Stimulated activated effector memory CD8-positive, alpha-beta T cell treated with anti-CD3 and anti-CD28 coated beads, Interleukin-12 subunit alpha, Interleukin-12 subunit beta, amount 100 ng/mL, for 72 hours (primary cell): ENCODE results near the gene CCL13.

Source experiments
- ATAC-seq: fragments of 150-1000 bp; cut with Tn5 transposase; 2 replicates; pipeline ENCODE4 v1.10.0; 2021
- DNase-seq, 2 donors: peaks; one replicate each; pipeline ENCODE4 v3.0.0; 2021 to 2022; ENCODE audit warnings: low spot score in 2 of 2
- H3K27ac Mint-ChIP-seq: one replicate; pipeline ENCODE4 v1.8.0; 2022; ENCODE audit warnings: mild to moderate bottlenecking, mixed read lengths
- H3K36me3 Mint-ChIP-seq: one replicate; pipeline ENCODE4 v1.8.0; 2022; ENCODE audit warnings: mild to moderate bottlenecking, mixed read lengths
- H3K4me1 Mint-ChIP-seq: one replicate; pipeline ENCODE4 v1.8.0; 2022; ENCODE audit warnings: mixed read lengths
- H3K4me3 Mint-ChIP-seq: one replicate; pipeline ENCODE4 v1.8.0; 2022; ENCODE audit warnings: mild to moderate bottlenecking, mixed read lengths
- H3K9me3 Mint-ChIP-seq: one replicate; pipeline ENCODE4 v1.8.0; 2022; ENCODE audit warnings: mixed read lengths

The CCL13 gene

GRCh38 chr17:34387566-34387965 lies 31.3 kb downstream of the CCL13 start:
- Mint-ChIP-seq H3K36me3 (no peaks in the 10 kb centered on the region), H3K27ac (peak overlapping the region; percentile 61), H3K4me1 (peaks cover 45% of the 10 kb centered on the region), H3K4me3 (peak overlapping the region; percentile 25), H3K9me3 (no peaks in the 10 kb centered on the region)
- DNase-seq = no peak
- ATAC-seq = no peak

- Mint-ChIP-seq H3K9me3 (no peaks in the 10 kb centered on the region), H3K4me3 (peak overlapping the region; percentile 7), H3K36me3 (no peaks in the 10 kb centered on the region), H3K4me1 (peaks cover 35% of the 10 kb centered on the region), H3K27ac (no peak overlapping the region)
- no peak for DNase-seq
- ATAC-seq = peak; percentile 61
These were observed 33.0 kb downstream of the CCL13 start for GRCh38 chr17:34389126-34389750.

GRCh38 chr17:34390649-34391048 lies 34.4 kb downstream of the CCL13 start:
- Mint-ChIP-seq H3K27ac (no peak overlapping the region), H3K9me3 (no peaks in the 10 kb centered on the region), H3K4me1 (peaks cover 27% of the 10 kb centered on the region), H3K4me3 (no peak overlapping the region), H3K36me3 (no peaks in the 10 kb centered on the region)
- DNase-seq (no peak), ATAC-seq (no peak)

- DNase-seq (no peak), ATAC-seq (no peak)
- Mint-ChIP-seq H3K4me1 (peaks cover 22% of the 10 kb centered on the region), H3K36me3 (no peaks in the 10 kb centered on the region), H3K9me3 (no peaks in the 10 kb centered on the region), H3K4me3 (no peak overlapping the region), H3K27ac (no peak overlapping the region)
These were observed 35.0 kb downstream of the CCL13 start for GRCh38 chr17:34391241-34391640.

- H3K9me3 Mint-ChIP-seq = no peaks in the 10 kb centered on the region
- no peak for ATAC-seq
- H3K4me3 Mint-ChIP-seq = no peak overlapping the region
- no peak for DNase-seq
- no peaks in the 10 kb centered on the region for H3K36me3 Mint-ChIP-seq
- no peak overlapping the region for H3K27ac Mint-ChIP-seq
- H3K4me1 Mint-ChIP-seq = peaks cover 16% of the 10 kb centered on the region
These were observed 37.1 kb downstream of the CCL13 start for GRCh38 chr17:34393401-34393800.

- H3K4me3 Mint-ChIP-seq = no peak overlapping the region
- no peak for ATAC-seq
- no peaks in the 10 kb centered on the region for H3K36me3 Mint-ChIP-seq
- H3K9me3 Mint-ChIP-seq = no peaks in the 10 kb centered on the region
- no peak for DNase-seq
- peaks cover 15% of the 10 kb centered on the region for H3K4me1 Mint-ChIP-seq
- H3K27ac Mint-ChIP-seq = no peak overlapping the region
These were observed 41.0 kb downstream of the CCL13 start for GRCh38 chr17:34397265-34397664.

- Mint-ChIP-seq H3K4me1 (peaks cover 15% of the 10 kb centered on the region), H3K9me3 (no peaks in the 10 kb centered on the region), H3K27ac (no peak overlapping the region), H3K36me3 (no peaks in the 10 kb centered on the region), H3K4me3 (no peak overlapping the region)
- ATAC-seq = peak; percentile 78
- no peak for DNase-seq
These were observed 42.7 kb downstream of the CCL13 start for GRCh38 chr17:34398990-34399389.

- DNase-seq (no peak), ATAC-seq (no peak)
- Mint-ChIP-seq H3K27ac (no peak overlapping the region), H3K9me3 (no peaks in the 10 kb centered on the region), H3K4me3 (no peak overlapping the region), H3K4me1 (peaks cover 15% of the 10 kb centered on the region), H3K36me3 (no peaks in the 10 kb centered on the region)
These were observed 43.4 kb downstream of the CCL13 start for GRCh38 chr17:34399725-34400124.

GRCh38 chr17:34400301-34400931 lies 44.1 kb downstream of the CCL13 start:
- no peaks in the 10 kb centered on the region for H3K36me3 Mint-ChIP-seq
- H3K4me1 Mint-ChIP-seq = peaks cover 15% of the 10 kb centered on the region
- H3K27ac Mint-ChIP-seq = no peak overlapping the region
- H3K4me3 Mint-ChIP-seq = no peak overlapping the region
- ATAC-seq (no peak), DNase-seq (no peak)
- no peaks in the 10 kb centered on the region for H3K9me3 Mint-ChIP-seq

GRCh38 chr17:34401165-34401564 lies 44.9 kb downstream of the CCL13 start:
- no peak for DNase-seq
- Mint-ChIP-seq H3K4me1 (peaks cover 15% of the 10 kb centered on the region), H3K4me3 (no peak overlapping the region), H3K36me3 (no peaks in the 10 kb centered on the region), H3K27ac (no peak overlapping the region), H3K9me3 (no peaks in the 10 kb centered on the region)
- no peak for ATAC-seq

GRCh38 chr17:34403006-34403405 lies 46.7 kb downstream of the CCL13 start:
- Mint-ChIP-seq H3K27ac (no peak overlapping the region), H3K4me3 (no peak overlapping the region)

GRCh38 chr17:34406226-34406625 lies 49.9 kb downstream of the CCL13 start:
- no peak for DNase-seq
- no peak for ATAC-seq
- Mint-ChIP-seq H3K27ac (no peak overlapping the region), H3K9me3 (no peaks in the 10 kb centered on the region), H3K4me3 (no peak overlapping the region), H3K4me1 (no peaks in the 10 kb centered on the region), H3K36me3 (no peaks in the 10 kb centered on the region)

More at GRCh38 chr17:34403006-34403405, 46.7 kb downstream of the CCL13 start:
- no peak for ATAC-seq
- DNase-seq = no peak
- peaks cover 13% of the 10 kb centered on the region for H3K4me1 Mint-ChIP-seq
- no peaks in the 10 kb centered on the region for H3K36me3 Mint-ChIP-seq
- H3K9me3 Mint-ChIP-seq = no peaks in the 10 kb centered on the region
